ENCODE measurements around the gene DOK7.
"Not testable (repeated sequence)": the region's sequence is repeated elsewhere in the genome, so short reads cannot be mapped to it uniquely, and the experiment has no call there.

The DOK7 gene

GRCh38 chr4:3443750-3444309 lies 19.3 kb upstream of the DOK7 start:
- DNase-seq, result no peak

DNA sequence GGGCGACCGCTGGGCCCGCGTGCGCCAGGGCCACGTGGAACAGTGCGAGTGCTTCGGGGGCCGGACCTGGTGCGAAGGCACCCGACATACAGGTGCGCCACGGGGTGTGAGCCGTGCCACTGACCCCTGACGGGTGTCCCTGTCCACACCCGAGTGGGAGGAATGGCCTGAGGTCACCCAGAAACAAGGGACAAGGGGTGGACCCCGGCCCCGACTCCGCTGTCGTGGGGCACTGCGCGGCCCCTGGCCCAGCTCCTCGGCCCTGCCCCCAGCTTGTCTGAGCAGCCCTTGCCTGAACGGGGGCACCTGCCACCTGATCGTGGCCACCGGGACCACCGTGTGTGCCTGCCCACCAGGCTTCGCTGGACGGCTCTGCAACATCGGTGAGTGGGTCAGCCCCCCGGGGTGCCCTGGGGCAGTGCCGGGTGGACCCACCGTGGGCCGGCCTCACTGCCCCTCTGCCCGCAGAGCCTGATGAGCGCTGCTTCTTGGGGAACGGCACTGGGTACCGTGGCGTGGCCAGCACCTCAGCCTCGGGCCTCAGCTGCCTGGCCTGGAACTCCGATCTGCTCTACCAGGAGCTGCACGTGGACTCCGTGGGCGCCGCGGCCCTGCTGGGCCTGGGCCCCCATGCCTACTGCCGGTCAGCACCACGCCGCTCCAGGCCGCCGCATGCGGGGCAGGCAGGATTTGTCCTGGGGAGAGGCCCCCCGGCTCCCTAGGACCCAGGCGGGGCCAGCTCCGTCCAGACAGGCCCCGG lies 18.6 kb upstream of the DOK7 start:
- no peak for DNase-seq

- no peak for DNase-seq
Observed at GRCh38 chr4:3445111-3445820, 17.8 kb upstream of the DOK7 start.

DNA sequence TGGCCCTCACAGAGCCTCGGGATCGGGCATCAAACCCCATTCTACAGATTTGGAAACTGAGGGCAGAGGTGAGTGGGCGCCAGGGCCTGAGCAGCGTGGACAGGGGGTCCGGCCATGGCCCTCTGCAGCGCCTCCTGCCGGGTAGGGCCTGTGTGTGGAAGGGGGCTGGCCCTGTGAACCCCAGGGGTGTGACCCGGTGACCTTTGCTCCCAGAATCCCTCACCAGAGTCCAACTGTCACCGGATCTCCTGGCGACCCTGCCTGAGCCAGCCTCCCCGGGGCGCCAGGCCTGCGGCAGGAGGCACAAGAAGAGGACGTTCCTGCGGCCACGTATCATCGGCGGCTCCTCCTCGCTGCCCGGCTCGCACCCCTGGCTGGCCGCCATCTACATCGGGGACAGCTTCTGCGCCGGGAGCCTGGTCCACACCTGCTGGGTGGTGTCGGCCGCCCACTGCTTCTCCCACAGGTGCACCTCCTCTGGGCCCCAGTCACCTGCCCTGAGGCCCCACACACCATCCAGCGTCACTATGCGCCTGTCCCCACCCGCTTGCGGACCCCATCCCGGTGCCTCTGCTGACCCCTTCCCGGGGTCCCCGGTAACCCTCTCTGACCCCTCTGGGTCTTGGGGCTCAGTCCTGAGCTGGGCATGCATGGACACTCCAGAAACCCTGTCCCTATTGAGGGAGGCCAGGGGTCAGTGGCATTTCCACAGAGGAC lies 17.1 kb upstream of the DOK7 start:
- DNase-seq, result no peak

DNA sequence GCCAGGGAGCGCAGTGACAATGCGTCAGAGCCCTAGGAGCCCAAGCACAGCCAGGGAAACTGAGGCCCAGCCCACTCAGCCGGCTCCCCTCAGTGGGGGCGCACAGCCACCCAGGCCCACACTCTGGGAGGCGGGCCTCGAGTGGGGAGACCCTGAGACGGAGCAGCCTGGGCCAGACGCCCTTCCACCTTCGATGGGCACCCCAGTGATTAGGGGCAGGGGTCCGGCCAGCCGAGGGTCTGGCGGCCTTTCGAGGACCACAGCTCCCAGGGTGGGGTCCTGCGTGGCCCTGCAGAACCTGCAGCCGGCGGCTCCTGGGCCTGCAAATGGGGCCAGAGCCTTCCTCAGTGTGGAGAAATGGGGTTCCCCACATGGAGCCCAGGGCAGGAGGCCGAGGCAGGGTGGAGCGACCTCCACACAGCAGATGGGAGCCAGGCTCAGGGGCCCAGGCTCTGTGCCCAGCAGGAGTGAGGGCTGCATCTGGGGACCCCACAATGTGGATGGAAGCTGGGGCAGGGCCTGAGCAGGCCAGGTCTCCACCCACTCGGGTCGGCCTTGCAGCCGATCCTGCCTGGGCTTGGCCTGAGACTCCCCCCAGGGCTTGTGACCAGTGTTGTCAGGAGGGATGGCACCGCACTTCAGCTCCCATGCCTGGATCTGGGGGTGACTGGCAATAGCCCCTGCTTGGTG lies 16.3 kb upstream of the DOK7 start:
- no peak for DNase-seq

GRCh38 chr4:3447431-3448395 lies 15.4 kb upstream of the DOK7 start:
- DNase-seq, result no peak

- no peak for DNase-seq
Observed at GRCh38 chr4:3449047-3449573, 14.0 kb upstream of the DOK7 start.

- no peak for DNase-seq
Observed at GRCh38 chr4:3449574-3450534, 13.3 kb upstream of the DOK7 start.

DNA sequence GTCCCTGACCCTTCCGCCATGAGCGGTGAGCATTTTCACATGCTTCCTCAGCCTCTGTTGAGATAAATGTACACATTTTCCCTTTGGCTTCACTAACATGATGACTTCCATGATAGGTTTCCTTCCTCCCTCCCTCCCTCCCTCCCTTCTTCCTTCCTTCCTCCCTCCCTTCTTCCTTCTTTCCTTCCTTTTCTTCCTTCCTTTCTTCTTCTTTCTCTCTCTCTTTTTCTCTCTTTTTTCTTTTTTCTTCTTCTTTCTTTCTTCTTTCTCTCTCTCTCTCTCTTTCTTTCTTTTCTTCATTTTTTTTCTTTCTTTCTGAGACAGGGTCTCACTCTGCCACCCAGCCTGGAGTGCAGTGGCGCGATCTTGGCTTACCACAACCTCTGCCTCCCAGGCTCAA lies 12.5 kb upstream of the DOK7 start:
- no peak for DNase-seq

DNA sequence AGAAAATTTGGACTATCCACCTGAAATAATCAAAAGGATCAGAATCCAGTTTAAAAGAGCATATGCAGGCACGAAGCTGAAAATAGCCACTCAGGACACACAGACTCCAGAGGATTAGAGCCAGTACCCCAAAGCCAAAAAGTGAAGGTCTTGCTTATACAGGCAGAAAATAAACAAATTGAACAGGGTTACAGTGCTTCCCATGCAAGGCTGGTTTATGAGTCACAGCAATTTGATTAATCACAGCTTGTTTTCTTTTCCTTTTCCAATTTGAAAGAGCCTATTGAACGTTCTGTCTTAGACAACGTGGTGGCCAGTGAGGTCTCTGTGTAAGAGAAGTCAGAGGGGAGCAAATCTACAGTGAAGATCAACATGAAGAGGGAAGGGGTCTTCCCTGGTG lies 11.2 kb upstream of the DOK7 start:
- no peak for DNase-seq

DNA sequence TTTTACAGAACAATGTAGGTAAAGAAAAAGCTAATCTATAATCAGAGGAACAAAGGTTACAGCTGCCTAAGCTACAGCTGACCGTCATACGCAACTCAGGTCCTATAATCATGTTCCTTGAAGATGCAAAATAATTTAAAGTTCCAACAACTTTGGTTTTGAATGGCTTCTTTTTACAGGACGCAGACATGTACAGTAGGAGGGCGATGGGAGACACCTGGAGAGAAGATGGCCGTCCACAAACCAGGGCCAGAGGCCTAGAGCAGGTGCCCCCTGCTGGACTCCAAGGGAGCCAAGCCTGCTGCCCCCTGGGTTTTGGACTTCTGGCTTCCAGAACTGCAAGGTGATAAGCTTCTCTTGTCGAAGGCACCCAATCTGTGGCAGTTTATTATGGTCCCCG lies 10.7 kb upstream of the DOK7 start:
- no peak for DNase-seq

- not testable (repeated sequence) for DNase-seq
Observed at GRCh38 chr4:3455596-3455995, 7.5 kb upstream of the DOK7 start.

DNA sequence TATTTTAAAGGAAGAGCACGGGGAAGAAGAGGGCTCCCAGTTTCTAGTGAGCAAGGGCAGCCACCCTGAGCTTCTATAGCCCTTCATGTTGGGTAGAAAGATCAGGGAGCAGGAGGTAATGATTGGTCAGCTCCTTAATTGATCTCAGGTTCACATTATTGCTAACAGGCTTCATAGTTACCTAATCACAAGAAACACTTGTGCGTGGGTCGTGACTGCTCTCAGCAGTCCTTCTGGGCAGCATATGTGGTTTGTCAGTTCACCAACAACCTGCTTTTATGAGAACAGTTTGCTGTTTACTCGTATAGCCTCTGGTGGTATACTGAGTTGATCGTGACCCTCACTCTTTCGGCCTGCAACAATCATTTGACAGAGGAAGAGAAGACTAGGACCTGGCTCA lies 4.7 kb upstream of the DOK7 start:
- DNase-seq, result no peak

GRCh38 chr4:3459156-3459555 lies 4.0 kb upstream of the DOK7 start:
- DNase-seq, result not testable (repeated sequence)

DNA sequence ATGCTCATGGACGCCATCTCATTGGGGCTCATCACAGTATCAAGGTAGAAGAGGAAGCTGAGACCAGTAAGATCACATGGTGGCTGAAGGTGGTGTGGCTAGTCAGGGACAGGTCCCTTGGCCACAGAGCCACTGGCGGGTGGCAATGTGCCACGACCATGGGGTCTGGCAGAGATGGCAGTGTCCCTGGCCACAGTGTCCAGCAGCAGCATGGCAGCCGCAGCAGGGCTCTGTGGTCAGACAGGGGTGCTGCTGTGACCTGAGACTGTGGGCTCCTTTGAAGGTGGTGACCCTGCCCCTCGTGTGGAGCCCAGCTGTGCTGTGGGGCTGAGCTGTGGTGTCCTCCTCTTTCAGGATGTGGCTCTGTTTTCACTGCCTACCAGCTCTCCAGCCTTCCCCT lies 2.2 kb upstream of the DOK7 start:
- DNase-seq, result no peak

GRCh38 chr4:3461515-3462291 lies 1.4 kb upstream of the DOK7 start:
- no peak for DNase-seq

- DNase-seq, result no peak
Observed at GRCh38 chr4:3462321-3462789, 751 bp upstream of the DOK7 start.

- no peak for DNase-seq
Observed at GRCh38 chr4:3463556-3464348, 646 bp downstream of the DOK7 start.

Data from SIG-M5 (cell line).